SHP77 treated with DMSO at 0.1 percent for 48 hours (cell line): ENCODE data around the gene CCDC112.
A peak's percentile ranks its signal among the peaks of the same experiment; 100 is the strongest.
"Not testable (repeated sequence)": the region's sequence is repeated elsewhere in the genome, so short reads cannot be mapped to it uniquely, and the experiment has no call there.

Source experiments
- DNase-seq: peaks from one replicate; lab custom pipeline; 2025; lab: John Stamatoyannopoulos, UW

The CCDC112 gene

DNA sequence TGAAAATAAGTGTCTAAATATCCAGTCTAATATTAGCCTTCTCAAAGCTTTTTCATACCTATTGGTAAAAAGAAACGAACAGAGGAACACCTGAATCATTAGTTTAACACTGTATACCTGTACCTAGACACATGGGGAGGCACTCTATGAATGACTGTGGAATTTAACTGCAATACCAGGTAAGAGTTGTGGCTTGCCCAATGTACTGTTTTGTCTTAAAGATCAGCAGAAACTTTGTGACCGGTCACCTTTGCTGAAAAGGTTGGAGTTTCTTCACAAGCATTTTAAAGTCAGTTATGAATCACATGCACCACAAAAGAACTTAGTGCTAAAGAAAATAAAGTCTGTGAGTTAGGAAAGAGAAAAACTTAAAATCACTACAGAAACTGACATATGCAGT lies 36.2 kb downstream of the CCDC112 start:
- DNase-seq, result no peak

- DNase-seq, result no peak
Measured at GRCh38 chr5:115257981-115258380, 38.5 kb downstream of the CCDC112 start.

GRCh38 chr5:115249379-115249778 lies 47.1 kb downstream of the CCDC112 start:
- not testable (repeated sequence) for DNase-seq

GRCh38 chr5:115246361-115246991 lies 50.0 kb downstream of the CCDC112 start:
- DNase-seq, result peak; percentile 43

DNA sequence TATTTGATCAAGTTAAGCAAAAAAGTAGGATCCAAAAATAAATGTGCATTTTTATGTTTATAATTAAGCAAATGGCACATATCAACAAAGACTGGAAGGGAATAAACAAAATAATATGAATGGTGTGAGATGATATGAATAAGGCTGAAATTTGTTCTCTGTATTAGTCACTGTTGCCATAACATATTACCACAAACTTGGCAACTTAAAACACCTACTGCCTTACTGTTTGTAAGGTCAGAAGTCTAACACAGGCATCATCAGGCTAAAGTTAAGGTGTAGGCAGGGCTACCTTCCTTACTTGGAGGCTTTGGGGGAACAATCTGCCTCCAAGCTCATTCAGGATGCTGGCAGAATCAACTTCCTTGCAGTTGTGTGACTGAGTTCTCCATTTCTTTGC lies 53.0 kb downstream of the CCDC112 start:
- no peak for DNase-seq

DNA sequence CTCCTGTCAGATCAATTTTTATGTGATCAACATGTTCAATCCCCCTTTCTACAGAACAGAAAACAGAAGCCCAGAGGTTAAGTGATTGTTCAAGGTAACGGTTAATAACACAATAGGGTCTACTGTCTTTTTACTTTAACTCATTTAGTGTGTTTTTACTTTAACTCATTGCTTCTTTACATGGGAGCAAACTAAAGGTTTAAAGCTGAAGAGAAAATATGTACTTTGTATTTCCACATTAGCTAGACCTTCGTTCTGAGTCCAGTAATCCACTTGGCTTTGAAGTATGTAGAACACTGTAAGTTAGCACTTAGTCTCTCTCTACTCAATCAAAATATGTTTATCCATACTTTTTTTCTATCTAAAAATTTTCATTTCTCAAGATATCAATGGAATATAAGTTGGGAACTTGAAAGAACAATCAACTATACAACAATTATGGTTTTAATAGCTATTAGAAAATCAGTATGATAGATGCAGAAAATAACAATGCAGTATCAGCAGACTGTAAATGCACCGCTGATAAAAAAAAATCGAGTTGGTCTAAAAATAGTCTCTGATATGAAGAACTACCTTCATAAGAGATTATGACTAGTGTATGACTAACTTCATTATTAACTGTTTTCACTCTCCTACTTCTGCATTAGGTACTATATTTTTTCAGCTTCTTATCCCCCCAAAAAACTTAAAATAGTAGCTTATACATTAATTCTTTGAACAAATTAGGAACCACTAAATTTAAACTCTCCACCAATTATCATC lies 54.4 kb downstream of the CCDC112 start:
- DNase-seq, result no peak

GRCh38 chr5:115237066-115237465 lies 59.4 kb downstream of the CCDC112 start:
- no peak for DNase-seq

GRCh38 chr5:115236599-115236998 lies 59.9 kb downstream of the CCDC112 start:
- DNase-seq, result no peak

DNA sequence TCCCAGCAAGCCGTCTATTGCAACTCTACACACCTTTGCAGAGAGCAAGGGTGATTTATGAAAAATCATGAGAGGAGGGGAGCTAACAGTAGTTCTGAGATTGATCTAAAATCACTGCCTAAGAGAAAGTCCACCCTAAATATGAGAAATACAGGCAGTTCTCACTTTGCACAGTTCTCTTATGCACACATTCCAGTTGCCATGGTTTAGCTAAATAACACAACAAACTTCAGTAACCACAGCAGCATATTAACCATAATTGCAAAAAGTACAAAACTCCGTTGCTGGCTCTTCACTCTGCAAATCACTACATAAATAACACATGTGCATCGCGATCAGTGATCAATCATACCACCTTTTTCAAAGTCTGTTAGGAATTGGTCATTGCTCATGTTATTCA lies 64.9 kb downstream of the CCDC112 start:
- no peak for DNase-seq

GRCh38 chr5:115229606-115230005 lies 66.8 kb downstream of the CCDC112 start:
- no peak for DNase-seq

DNA sequence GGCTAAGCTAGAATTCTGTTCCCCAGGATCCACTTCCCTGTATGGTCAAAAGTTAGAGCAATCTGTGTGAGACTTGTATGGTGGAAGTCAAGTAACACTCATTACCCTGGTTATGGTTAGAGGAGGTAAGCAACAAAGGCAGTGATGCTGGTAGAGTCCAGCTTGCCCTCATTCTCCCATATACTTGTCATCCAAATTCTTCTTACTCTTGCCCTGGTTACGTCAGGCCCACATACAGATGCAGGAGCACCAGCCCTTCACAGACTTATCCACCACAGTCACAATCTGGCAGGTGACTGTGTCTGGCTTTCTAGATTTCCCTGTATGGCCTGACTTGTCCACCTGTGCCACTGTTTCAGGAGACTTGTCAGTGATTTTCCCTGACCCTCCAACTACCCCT lies 69.2 kb downstream of the CCDC112 start:
- no peak for DNase-seq
